ENCODE measurements around the gene PTPRN2. TPM values are rescaled to one million over a fixed set of nuclear protein-coding genes. Genes with fewer than 3 reads are reported as not detected.

Gene PTPRN2
- total RNA-seq, 1 experiment from 2014 or later: 1.1 TPM

- TF ChIP-seq POLR2AphosphoS5 (IDR thresholded peaks at IDR 0.05; ENCODE audit: low read depth, low read length) (no peak), REST (IDR thresholded peaks at IDR 0.05; ENCODE audit: insufficient read depth in 1 of 2, low read depth in 2 of 2, low read length in 1 of 2) (no peak), TCF7L2 (IDR thresholded peaks at IDR 0.05; ENCODE audit: low read depth, low read length) (no peak), SIN3A (IDR thresholded peaks at IDR 0.05; ENCODE audit: borderline replicate concordance, insufficient read depth, low read depth, low read length) (no peak), CTCF (IDR thresholded peaks at IDR 0.05) (no peak)
- BruUV-seq (replicated peaks): no TSS peak
- intact Hi-C loops (cut with micrococcal nuclease; ENCODE audit: unreplicated experiment) (no loop called here), in situ Hi-C loops (cut with HindIII; ENCODE audit: low pct_unique_long_range_greater_than_20kb, low sequenced_read_pairs) (no loop called here)
- peaks cover 5% of the 10 kb centered on the region; the same call in 1 of the 2 replicates for H3K36me3 ChIP-seq (ENCODE audit: control insufficient read depth, insufficient read depth, low read length)
- no peaks in the 10 kb centered on the region for H3K4me1 ChIP-seq (ENCODE audit: control insufficient read depth, insufficient read depth, low read length)
- DNase-seq (ENCODE audit: low read depth, low spot score) (no peak), ATAC-seq (no peak)
- no peaks in the 10 kb centered on the region for H3K9me3 ChIP-seq (ENCODE audit: control insufficient read depth, insufficient read depth, low read depth, low read length)
- H3K4me3 ChIP-seq (ENCODE audit: low read depth in 2 of 2, low read length in 2 of 2): peak overlapping the region; percentile 39 to 69; a peak in 3 of 4 replicates
- no peak overlapping the region; the same call in 1 of the 2 replicates for H3K27ac ChIP-seq (ENCODE audit: low read length)
- CTCF ChIA-PET: no interaction called here
- H3K27me3 ChIP-seq (ENCODE audit: control insufficient read depth, insufficient read depth, low read length): peaks cover 3% of the 10 kb centered on the region; the same call in 1 of the 2 replicates
- POLR2A ChIA-PET: no interaction called here
Measured at GRCh38 chr7:157691586-157692459, 895.8 kb downstream of the PTPRN2 start.

GRCh38 chr7:157690833-157691585 is 896.6 kb downstream of the PTPRN2 start:
- TF ChIP-seq REST (IDR thresholded peaks at IDR 0.05; ENCODE audit: insufficient read depth in 1 of 2, low read depth in 2 of 2, low read length in 1 of 2) (no peak), CTCF (IDR thresholded peaks at IDR 0.05) (no peak), SIN3A (IDR thresholded peaks at IDR 0.05; ENCODE audit: borderline replicate concordance, insufficient read depth, low read depth, low read length) (no peak), POLR2AphosphoS5 (IDR thresholded peaks at IDR 0.05; ENCODE audit: low read depth, low read length) (no peak), TCF7L2 (IDR thresholded peaks at IDR 0.05; ENCODE audit: low read depth, low read length) (0 out of 2 replicates have a peak, but pooled peaks have one; percentile 32)
- peaks cover 5% of the 10 kb centered on the region; the same call in 1 of the 2 replicates for H3K36me3 ChIP-seq (ENCODE audit: control insufficient read depth, insufficient read depth, low read length)
- ChIA-PET CTCF (no interaction called here), POLR2A (no interaction called here)
- DNase-seq (ENCODE audit: low read depth, low spot score) (no peak), ATAC-seq (peak; percentile 89)
- intact Hi-C loops (cut with micrococcal nuclease; ENCODE audit: unreplicated experiment) (no loop called here), in situ Hi-C loops (cut with HindIII; ENCODE audit: low pct_unique_long_range_greater_than_20kb, low sequenced_read_pairs) (no loop called here)
- H3K4me1 ChIP-seq (ENCODE audit: control insufficient read depth, insufficient read depth, low read length): no peaks in the 10 kb centered on the region
- no peaks in the 10 kb centered on the region for H3K9me3 ChIP-seq (ENCODE audit: control insufficient read depth, insufficient read depth, low read depth, low read length)
- H3K4me3 ChIP-seq (ENCODE audit: low read depth in 2 of 2, low read length in 2 of 2): peak overlapping the region; percentile 40 to 69
- H3K27me3 ChIP-seq (ENCODE audit: control insufficient read depth, insufficient read depth, low read length): peaks cover 3% of the 10 kb centered on the region; the same call in 1 of the 2 replicates
- H3K27ac ChIP-seq (ENCODE audit: low read length): no peak overlapping the region; the same call in 1 of the 2 replicates
- BruUV-seq (replicated peaks): no TSS peak
